HepG2 (cell line): Measurements from ENCODE around the gene MFSD12. TPM values are rescaled to one million over a fixed set of nuclear protein-coding genes. Genes with fewer than 3 reads are reported as not detected.

Experiments used
- ARNT2 ChIP-seq: sonication (generic); formaldehyde crosslinking; IDR thresholded peaks from 2 replicates; pipeline ENCODE4 v1.8.0; 2022; ENCODE audit warnings: mild to moderate bottlenecking, low read depth, missing genetic modification reagents, moderate library complexity
- CCAR2 ChIP-seq: fragments of 200-400 bp; formaldehyde crosslinking; optimal IDR thresholded peaks from 2 replicates; pipeline ENCODE3; 2018; ENCODE audit warnings: low read depth, mild to moderate bottlenecking, low read length, moderate library complexity
- FOXP4 ChIP-seq: sonication (generic); formaldehyde crosslinking; IDR thresholded peaks from 2 replicates; pipeline ENCODE4 v1.4.0; 2020; ENCODE audit warnings: missing genetic modification reagents
- GATA4 ChIP-seq: sonication (generic); IDR thresholded peaks from 2 replicates; pipeline ENCODE4 v1.6.1; 2016; ENCODE audit warnings: antibody characterized with exemption, low read depth, borderline replicate concordance
- GATAD2A ChIP-seq: IDR thresholded peaks from 2 replicates; pipeline ENCODE4 v1.6.1; 2016
- LCORL ChIP-seq, 2 experiments: fragments of 450-650 bp in 1 of 2; sonication (generic) in 1 of 2; formaldehyde crosslinking in 1 of 2; IDR thresholded peaks; 2 replicates each; pipeline versions ENCODE4 v1.5.0 to v1.6.1; 2017 to 2020; ENCODE audit warnings: antibody characterized with exemption in 1 of 2, missing genetic modification reagents in 1 of 2
- MAFF ChIP-seq: IDR thresholded peaks from 2 replicates; pipeline ENCODE4 v1.6.1; 2011; ENCODE audit warnings: low read depth, low read length, improper control_type of control experiment
- MIER2 ChIP-seq: IDR thresholded peaks from 2 replicates; pipeline ENCODE4 v1.6.1; 2016; ENCODE audit warnings: missing biosample characterization, missing genetic modification reagents
- MIXL1 ChIP-seq: IDR thresholded peaks from 2 replicates; pipeline ENCODE4 v1.6.1; 2016
- MXD1 ChIP-seq: sonication (generic); formaldehyde crosslinking; IDR thresholded peaks from 2 replicates; pipeline ENCODE4 v1.4.0; 2020; ENCODE audit warnings: mild to moderate bottlenecking, missing genetic modification reagents
- PHB2 ChIP-seq: fragments of 450-650 bp; IDR thresholded peaks from 2 replicates; pipeline ENCODE4 v1.6.1; 2018; ENCODE audit not compliant: partially characterized antibody
- POGK ChIP-seq: sonication (generic); formaldehyde crosslinking; conservative IDR thresholded peaks from 2 replicates; pipeline ENCODE4 v1.8.0; 2022; ENCODE audit warnings: mild to moderate bottlenecking, moderate library complexity, missing genetic modification reagents
- POLR2A ChIP-seq, 2 experiments: IDR thresholded peaks; 2 replicates each; pipeline ENCODE4 v1.6.1; 2011; ENCODE audit warnings: low read depth in 2 of 2, low read length in 2 of 2, mild to moderate bottlenecking in 1 of 2, moderate library complexity in 1 of 2; ENCODE audit not compliant: insufficient read depth in 1 of 2
- RFX5 ChIP-seq: IDR thresholded peaks from 2 replicates; pipeline ENCODE4 v1.6.1; 2011; ENCODE audit warnings: low read depth, low read length, improper control_type of control experiment
- SRSF9 ChIP-seq: fragments of 200-400 bp; formaldehyde crosslinking; IDR thresholded peaks from 2 replicates; pipeline ENCODE4 v1.6.1; 2018; ENCODE audit warnings: borderline replicate concordance, mild to moderate bottlenecking, low read depth, low read length; ENCODE audit not compliant: insufficient read depth, poor library complexity, severe bottlenecking
- TEF ChIP-seq: sonication (generic); formaldehyde crosslinking; IDR thresholded peaks from 2 replicates; pipeline ENCODE4 v1.5.0; 2020; ENCODE audit warnings: missing genetic modification reagents
- ZFP36L2 ChIP-seq: sonication (generic); formaldehyde crosslinking; IDR thresholded peaks from 2 replicates; pipeline ENCODE4 v1.4.0; 2020; ENCODE audit warnings: missing genetic modification reagents
- ZMAT3 ChIP-seq: sonication (generic); formaldehyde crosslinking; conservative IDR thresholded peaks from 2 replicates; pipeline ENCODE4 v1.7.0; 2021; ENCODE audit warnings: missing genetic modification reagents
- ZNF282 ChIP-seq: fragments of 450-650 bp; IDR thresholded peaks from 2 replicates; pipeline ENCODE4 v1.6.1; 2018; ENCODE audit not compliant: partially characterized antibody
- ZNF512 ChIP-seq: sonication (generic); formaldehyde crosslinking; IDR thresholded peaks from 2 replicates; pipeline ENCODE4 v1.4.0; 2020; ENCODE audit warnings: mild to moderate bottlenecking, missing genetic modification reagents
- ZNF558 ChIP-seq: sonication (generic); formaldehyde crosslinking; IDR thresholded peaks from 2 replicates; pipeline ENCODE4 v1.9.0; 2022; ENCODE audit warnings: mild to moderate bottlenecking, missing genetic modification reagents, borderline replicate concordance
- ZNF576 ChIP-seq: sonication (generic); formaldehyde crosslinking; IDR thresholded peaks from 2 replicates; pipeline ENCODE4 v1.4.0; 2020; ENCODE audit warnings: mild to moderate bottlenecking, missing genetic modification reagents
- ZNF761 ChIP-seq: sonication (generic); formaldehyde crosslinking; conservative IDR thresholded peaks from 2 replicates; pipeline ENCODE4 v1.4.0; 2020; ENCODE audit warnings: mild to moderate bottlenecking, missing genetic modification reagents
- ZNF773 ChIP-seq: sonication (generic); formaldehyde crosslinking; IDR thresholded peaks from 2 replicates; pipeline ENCODE4 v1.4.0; 2020; ENCODE audit warnings: missing genetic modification reagents, borderline replicate concordance
- polyA plus RNA-seq, 8 experiments: library from polyadenylated mRNA; depleted of rRNA in 3 of 8; stranded (reverse) in 7 of 8; unstranded in 1 of 8; fragments of >200 nt; fragmentation: Illumina TruSeq in 4 of 8; extraction: Trizol in 4 of 8; gene quantifications; 2 replicates each; pipeline versions ENCODE4 v1.2.1 to v1.2.3, GENCODE V29; 2011 to 2016; ENCODE audit warnings: low read depth in 4 of 8, missing spikeins in 1 of 8, mixed read lengths in 1 of 8; ENCODE audit not compliant: insufficient read depth in 1 of 8
- total RNA-seq, 5 experiments: library from RNA; depleted of rRNA; stranded (reverse); fragments of >200 nt; fragmentation: Illumina TruSeq; extraction: Trizol; gene quantifications; 2 replicates each; pipeline ENCODE4 v1.2.3, GENCODE V29; 2016; ENCODE audit warnings: low read depth in 1 of 5

Gene MFSD12
- total and polyA plus RNA-seq, 2 of the 13 experiments (the other 11 are each of a cell fraction or from before 2014, with no cell fraction given), result 27.2 to 29.1 TPM

- no peak for TF ChIP-seq ZNF512
- peak; percentile 81 to 83 for TF ChIP-seq POLR2A (IDR thresholded peaks at IDR 0.05; ENCODE audit: insufficient read depth in 1 of 2, low read depth in 2 of 2, low read length in 2 of 2)
- TF ChIP-seq MXD1 (CRISPR knock-in tag), result peak; percentile 96
- no peak for TF ChIP-seq SRSF9
- 0 out of 2 replicates have a peak, but pooled peaks have one; percentile 43 for TF ChIP-seq ZNF558 (CRISPR knock-in tag)
- peak; percentile 88 for TF ChIP-seq RFX5
- no peak for TF ChIP-seq ZNF282
- 0 out of 2 replicates have a peak, but pooled peaks have one; percentile 40 for TF ChIP-seq ZNF761 (CRISPR knock-in tag)
- TF ChIP-seq MIER2 (CRISPR knock-in tag), result no peak
- peak; percentile 83 for TF ChIP-seq ARNT2 (CRISPR knock-in tag)
- no peak for TF ChIP-seq CCAR2
- TF ChIP-seq ZNF773, result no peak
- peak; percentile 85 for TF ChIP-seq MAFF
- no peak for TF ChIP-seq MIXL1 (CRISPR knock-in tag)
- TF ChIP-seq ZMAT3 (CRISPR knock-in tag), result peak; percentile 98
- peak; percentile 50; the same call in 1 of the 2 replicates for TF ChIP-seq GATAD2A
- TF ChIP-seq GATA4, result 0 out of 2 replicates have a peak, but pooled peaks have one; percentile 33
- no peak for TF ChIP-seq ZFP36L2 (CRISPR knock-in tag)
- no peak for TF ChIP-seq LCORL (IDR thresholded peaks at IDR 0.05)
- peak; percentile 42; the same call in 1 of the 2 replicates for TF ChIP-seq LCORL (CRISPR knock-in tag; IDR thresholded peaks at IDR 0.05)
- no peak for TF ChIP-seq TEF (CRISPR knock-in tag)
- TF ChIP-seq FOXP4, result 0 out of 2 replicates have a peak, but pooled peaks have one; percentile 12
- no peak for TF ChIP-seq ZNF576 (CRISPR knock-in tag)
- peak; percentile 84 for TF ChIP-seq POGK (CRISPR knock-in tag)
- TF ChIP-seq PHB2, result no peak
Measured at GRCh38 chr19:3500429-3501101, 56.8 kb downstream of the MFSD12 start, which contains the start of gene DOHH (continued).
